ENCODE data around the gene ADPGK.
"Not testable (repeated sequence)": the region's sequence is repeated elsewhere in the genome, so short reads cannot be mapped to it uniquely, and the experiment has no call there.

ADPGK gene

DNA sequence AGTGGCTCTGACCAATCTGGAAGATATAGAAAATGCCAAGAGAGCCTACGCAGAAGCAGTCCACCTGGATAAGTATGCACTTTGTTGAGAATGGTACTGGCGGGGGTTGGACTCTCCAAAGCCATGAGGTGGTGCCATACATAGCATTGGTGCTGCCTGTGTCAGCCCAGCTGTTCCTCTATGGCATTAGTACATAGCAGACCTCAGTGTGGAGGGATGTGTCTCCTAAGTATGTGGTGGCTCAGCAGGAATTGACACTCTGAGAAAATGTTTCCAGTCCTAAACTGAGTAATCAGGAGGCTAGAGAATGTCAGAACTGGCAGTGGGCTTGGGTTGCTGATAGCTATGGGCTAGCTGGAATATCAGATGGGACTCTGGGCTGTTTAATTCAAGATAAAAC lies 48.4 kb downstream of the ADPGK start:
- no peak for FAIRE-seq
- TF ChIP-seq POLR2A (IDR thresholded peaks at IDR 0.05; ENCODE audit: low read depth, low read length) (no peak), TAF1 (IDR thresholded peaks at IDR 0.05; ENCODE audit: borderline replicate concordance, low read depth, low read length) (no peak), POLR2AphosphoS5 (IDR thresholded peaks at IDR 0.05; ENCODE audit: low read depth, low read length) (no peak)
- no peak for DNase-seq (ENCODE audit: insufficient read length)

DNA sequence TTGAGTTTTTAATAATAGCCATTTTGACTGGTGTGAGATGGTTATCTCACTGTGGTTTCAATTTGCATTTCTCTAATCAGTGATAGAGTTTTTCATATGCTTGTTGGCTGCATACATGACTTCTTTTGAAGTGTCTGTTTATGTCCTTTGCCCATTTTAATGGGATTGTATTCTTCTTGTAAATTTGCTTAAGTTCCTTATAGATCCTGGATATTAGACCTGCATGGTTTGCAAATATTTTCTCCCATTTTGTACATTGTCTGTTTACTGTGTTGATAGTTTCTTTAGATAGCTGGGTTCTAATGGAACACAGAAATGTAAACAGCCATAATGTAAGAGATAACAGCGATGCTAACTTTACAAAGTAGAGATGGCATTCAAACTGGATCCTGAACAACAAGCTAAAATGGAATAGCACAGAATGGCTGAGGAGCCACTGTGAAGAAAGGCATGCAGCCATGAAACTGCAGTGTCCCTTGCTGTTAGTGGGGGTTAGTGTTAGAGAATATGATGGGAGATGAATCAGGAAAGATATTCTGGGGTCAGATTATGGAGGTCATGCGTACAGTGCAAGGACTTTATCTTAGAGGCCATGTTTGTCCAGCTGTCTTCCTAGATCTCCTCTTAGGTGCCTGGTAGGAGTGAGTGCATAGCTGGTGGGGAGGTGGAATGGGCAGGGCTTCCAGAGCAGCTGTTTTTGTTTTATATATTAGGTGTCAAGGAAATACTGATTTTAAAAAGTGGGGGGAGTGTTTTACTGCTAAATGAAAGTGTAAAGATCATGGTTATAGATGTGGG lies 49.4 kb downstream of the ADPGK start:
- FAIRE-seq (peak; percentile 33), DNase-seq (ENCODE audit: insufficient read length) (no peak)
- TF ChIP-seq TAF1 (IDR thresholded peaks at IDR 0.05; ENCODE audit: borderline replicate concordance, low read depth, low read length) (no peak), POLR2A (IDR thresholded peaks at IDR 0.05; ENCODE audit: low read depth, low read length) (no peak), POLR2AphosphoS5 (IDR thresholded peaks at IDR 0.05; ENCODE audit: low read depth, low read length) (no peak)

DNA sequence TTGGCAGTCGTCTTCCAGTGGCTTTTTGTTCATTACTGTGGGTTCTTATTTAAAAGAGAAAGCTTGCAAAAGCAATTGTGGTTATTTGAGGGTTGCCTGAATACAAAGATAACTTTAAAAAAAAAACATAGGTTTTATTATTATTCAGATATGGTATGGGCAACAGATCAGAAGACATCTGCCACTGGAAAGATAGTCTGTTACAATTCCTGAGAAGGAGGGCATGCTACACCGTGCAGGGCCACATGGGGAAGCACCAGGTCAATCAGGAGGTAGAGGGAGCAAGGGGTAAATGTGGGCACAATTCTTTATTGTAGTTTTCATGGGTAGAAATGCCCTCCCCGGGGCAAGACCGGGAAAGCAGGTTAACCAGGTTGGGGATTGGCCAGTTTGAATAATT lies 51.0 kb downstream of the ADPGK start:
- no peak for FAIRE-seq

DNA sequence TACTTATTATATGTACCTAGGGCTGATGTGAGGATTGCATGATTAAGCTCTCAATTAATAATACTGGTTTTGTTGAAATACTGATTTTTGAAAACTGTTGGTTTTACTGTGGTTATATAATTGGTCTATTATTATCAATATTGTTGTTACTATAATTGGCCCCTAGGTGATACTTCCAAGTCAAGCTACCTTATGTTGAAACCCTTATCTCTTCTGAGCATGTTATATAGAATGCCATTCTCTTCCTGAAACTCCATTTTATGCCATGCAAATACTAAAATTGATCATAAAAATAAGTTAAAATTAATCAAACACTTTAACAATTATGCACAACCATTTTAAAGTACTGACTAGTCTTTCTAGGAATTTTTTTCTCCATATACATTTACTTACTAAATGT lies 51.5 kb downstream of the ADPGK start:
- DNase-seq (ENCODE audit: insufficient read length) (no peak), FAIRE-seq (no peak)
- no peak for TF ChIP-seq POLR2A (IDR thresholded peaks at IDR 0.05; ENCODE audit: low read depth, low read length)
- no peak for TF ChIP-seq POLR2AphosphoS5 (IDR thresholded peaks at IDR 0.05; ENCODE audit: low read depth, low read length)
- no peak for TF ChIP-seq TAF1 (IDR thresholded peaks at IDR 0.05; ENCODE audit: borderline replicate concordance, low read depth, low read length)

More for the DNA sequence above, 51.0 kb downstream of the ADPGK start:
- TF ChIP-seq POLR2AphosphoS5 (IDR thresholded peaks at IDR 0.05; ENCODE audit: low read depth, low read length), result no peak
- no peak for DNase-seq (ENCODE audit: insufficient read length)

DNA sequence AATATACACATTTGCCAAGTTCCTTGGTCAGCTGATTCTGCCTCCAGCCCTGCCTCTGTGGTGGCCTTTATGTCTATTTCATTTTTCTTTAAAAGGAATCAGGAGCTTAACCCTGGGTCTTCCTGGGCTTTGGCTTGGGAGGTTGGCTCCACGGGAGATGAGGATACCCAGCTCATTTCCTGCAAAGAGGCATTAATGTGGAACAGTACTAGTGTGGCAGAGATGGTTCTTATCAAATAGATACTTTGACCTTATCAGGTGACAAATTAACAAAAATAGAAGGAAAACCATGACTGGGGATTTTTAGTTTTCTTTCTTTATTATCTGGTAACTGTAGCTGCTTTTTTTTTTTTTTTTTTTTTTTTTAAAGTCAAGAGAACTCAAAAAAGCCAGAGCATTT lies 54.7 kb downstream of the ADPGK start:
- no peak for TF ChIP-seq POLR2A (IDR thresholded peaks at IDR 0.05; ENCODE audit: low read depth, low read length)
- no peak for TF ChIP-seq POLR2AphosphoS5 (IDR thresholded peaks at IDR 0.05; ENCODE audit: low read depth, low read length)
- no peak for TF ChIP-seq TAF1 (IDR thresholded peaks at IDR 0.05; ENCODE audit: borderline replicate concordance, low read depth, low read length)
- FAIRE-seq (no peak), DNase-seq (ENCODE audit: insufficient read length) (no peak)

DNA sequence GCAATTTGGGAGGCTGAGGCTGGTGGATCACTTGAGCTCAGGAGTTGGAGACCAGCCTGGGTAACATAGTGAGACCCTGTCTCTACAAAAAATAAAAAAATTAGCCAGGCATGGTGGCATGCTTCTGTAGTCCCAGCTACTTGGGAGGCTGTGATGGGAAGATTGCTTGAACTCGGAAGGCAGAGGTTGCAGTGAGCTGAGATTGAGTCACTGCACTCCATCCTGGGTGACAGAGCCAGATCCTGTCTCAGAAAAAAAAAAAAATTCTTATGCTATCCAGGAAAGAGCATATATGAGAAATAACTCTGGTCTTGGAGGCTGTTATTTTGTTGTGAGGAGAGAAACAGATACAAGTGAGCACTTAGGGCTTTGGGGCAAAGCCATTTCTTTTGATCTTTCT lies 55.3 kb downstream of the ADPGK start:
- not testable (repeated sequence) for FAIRE-seq; DNase-seq (ENCODE audit: insufficient read length)

DNA sequence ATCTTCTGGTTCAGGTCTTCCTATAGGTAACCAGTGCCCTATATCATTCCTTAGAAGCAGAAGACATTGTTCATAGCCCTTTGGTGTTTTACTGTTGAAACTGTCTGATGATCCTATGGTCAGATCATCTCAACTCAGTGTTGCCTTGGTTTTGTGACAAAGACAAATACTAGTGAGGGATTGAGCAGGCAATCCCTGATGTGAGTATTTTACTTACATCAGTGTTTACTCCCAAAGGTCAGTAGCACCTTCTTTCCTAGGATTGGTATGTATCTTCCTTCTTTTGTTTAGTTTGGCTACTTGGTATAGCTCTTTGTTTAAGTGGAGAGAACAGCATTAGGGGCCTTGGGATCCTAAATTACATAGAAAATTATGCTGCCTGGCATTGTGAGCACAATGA lies 56.4 kb downstream of the ADPGK start:
- no peak for DNase-seq (ENCODE audit: insufficient read length)
- TF ChIP-seq TAF1 (IDR thresholded peaks at IDR 0.05; ENCODE audit: borderline replicate concordance, low read depth, low read length) (no peak), POLR2AphosphoS5 (IDR thresholded peaks at IDR 0.05; ENCODE audit: low read depth, low read length) (no peak), POLR2A (IDR thresholded peaks at IDR 0.05; ENCODE audit: low read depth, low read length) (no peak)

DNA sequence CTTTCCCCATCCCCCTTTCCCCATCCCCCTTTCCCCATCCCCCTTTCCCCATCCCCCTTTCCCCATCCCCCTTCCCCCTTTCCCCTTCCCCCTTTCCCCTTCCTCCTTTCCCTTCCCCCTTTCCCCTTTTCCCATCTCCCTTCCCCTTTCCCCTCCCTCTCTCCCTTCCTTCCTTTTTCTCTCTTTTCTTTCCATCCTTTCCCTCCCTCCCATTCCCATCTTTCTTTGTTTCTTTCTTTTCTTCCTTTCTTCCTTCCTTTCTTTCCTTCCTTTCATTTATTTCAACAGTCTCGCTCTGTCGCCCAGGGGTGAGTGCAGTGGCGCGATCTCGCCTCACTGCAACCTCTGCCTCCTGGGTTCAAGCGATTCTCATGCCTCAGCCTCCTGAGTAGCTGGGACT lies 57.7 kb downstream of the ADPGK start:
- FAIRE-seq, result not testable (repeated sequence)

More for the DNA sequence above, 56.4 kb downstream of the ADPGK start:
- FAIRE-seq, result no peak

DNA sequence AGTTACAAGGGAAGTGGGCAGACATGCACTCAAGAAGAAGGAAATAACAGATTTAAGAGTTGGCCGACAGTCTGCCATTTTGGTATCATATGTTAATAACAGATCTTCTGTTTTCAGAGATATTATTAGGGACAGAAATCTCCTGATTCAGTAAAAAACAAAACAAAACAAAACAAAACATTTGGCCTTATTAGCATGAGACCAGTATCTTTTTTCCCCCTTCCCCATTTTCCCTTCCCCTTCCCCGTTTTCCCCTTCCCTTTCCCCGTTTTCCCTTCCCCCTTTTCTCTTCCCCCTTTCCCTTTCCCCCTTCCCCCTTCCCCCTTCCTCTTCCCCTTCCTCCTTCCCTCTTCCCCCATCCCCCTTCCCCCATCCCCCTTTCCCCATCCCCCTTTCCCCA lies 58.1 kb downstream of the ADPGK start:
- TF ChIP-seq POLR2A (IDR thresholded peaks at IDR 0.05; ENCODE audit: low read depth, low read length) (no peak), POLR2AphosphoS5 (IDR thresholded peaks at IDR 0.05; ENCODE audit: low read depth, low read length) (no peak), TAF1 (IDR thresholded peaks at IDR 0.05; ENCODE audit: borderline replicate concordance, low read depth, low read length) (no peak)
- DNase-seq (ENCODE audit: insufficient read length), result no peak
- no peak for FAIRE-seq

More for the DNA sequence above, 57.7 kb downstream of the ADPGK start:
- not testable (repeated sequence) for DNase-seq (ENCODE audit: insufficient read length)

DNA sequence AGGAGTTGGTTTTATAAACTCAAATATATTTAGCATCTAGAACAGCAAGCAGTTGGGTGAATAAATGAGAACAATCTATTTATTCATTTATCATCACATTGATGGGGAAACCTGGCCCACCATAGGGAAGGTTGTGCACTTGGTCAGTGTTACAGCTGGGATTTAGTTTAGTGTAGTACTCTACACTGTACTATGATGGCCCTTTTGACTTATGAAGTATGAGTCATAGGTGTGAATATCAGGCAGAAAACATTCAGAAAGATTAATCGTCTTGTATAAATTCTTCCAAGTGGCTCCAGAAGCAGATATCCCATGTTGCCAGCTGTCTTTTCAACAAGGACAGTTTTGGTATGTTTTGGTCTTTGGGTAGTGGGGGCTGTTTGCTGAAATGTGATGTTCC lies 59.5 kb downstream of the ADPGK start:
- TF ChIP-seq TAF1 (IDR thresholded peaks at IDR 0.05; ENCODE audit: borderline replicate concordance, low read depth, low read length), result no peak
- TF ChIP-seq POLR2AphosphoS5 (IDR thresholded peaks at IDR 0.05; ENCODE audit: low read depth, low read length), result no peak
- TF ChIP-seq POLR2A (IDR thresholded peaks at IDR 0.05; ENCODE audit: low read depth, low read length), result no peak
- DNase-seq (ENCODE audit: insufficient read length), result no peak
- FAIRE-seq, result no peak

DNA sequence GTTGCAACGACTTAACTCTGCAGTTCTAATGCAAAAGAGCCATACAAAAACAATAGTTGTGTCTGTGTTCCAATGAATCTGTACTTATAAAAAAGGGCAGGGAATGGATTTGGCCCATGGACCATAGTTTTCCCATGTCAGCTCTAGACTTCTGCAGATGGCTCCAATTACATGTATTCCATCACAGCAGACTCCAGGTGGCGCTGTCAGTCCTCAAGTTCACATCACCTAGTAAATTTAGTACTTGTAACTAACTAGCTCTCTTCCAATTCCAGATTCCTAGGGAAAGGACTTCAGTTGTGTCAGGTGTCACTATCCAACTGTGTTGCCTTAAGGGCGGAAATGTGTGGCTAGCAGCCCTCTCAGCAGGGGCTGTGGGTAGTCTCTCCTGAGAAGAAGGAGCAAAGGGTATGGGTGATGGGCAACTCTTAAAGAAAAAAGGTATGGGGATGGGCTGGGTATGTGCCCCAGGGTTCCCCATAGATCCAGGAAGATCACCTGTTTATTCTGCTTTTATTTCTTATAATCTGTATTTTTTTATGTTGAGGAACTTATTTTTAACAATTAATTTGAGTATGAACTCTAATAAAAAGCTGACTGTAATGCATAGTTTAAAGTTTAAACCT lies 61.4 kb downstream of the ADPGK start:
- TF ChIP-seq TAF1 (IDR thresholded peaks at IDR 0.05; ENCODE audit: borderline replicate concordance, low read depth, low read length), result no peak
- no peak for TF ChIP-seq POLR2A (IDR thresholded peaks at IDR 0.05; ENCODE audit: low read depth, low read length)
- TF ChIP-seq POLR2AphosphoS5 (IDR thresholded peaks at IDR 0.05; ENCODE audit: low read depth, low read length), result no peak
- peak; percentile 61 for FAIRE-seq
- no peak for DNase-seq (ENCODE audit: insufficient read length)

DNA sequence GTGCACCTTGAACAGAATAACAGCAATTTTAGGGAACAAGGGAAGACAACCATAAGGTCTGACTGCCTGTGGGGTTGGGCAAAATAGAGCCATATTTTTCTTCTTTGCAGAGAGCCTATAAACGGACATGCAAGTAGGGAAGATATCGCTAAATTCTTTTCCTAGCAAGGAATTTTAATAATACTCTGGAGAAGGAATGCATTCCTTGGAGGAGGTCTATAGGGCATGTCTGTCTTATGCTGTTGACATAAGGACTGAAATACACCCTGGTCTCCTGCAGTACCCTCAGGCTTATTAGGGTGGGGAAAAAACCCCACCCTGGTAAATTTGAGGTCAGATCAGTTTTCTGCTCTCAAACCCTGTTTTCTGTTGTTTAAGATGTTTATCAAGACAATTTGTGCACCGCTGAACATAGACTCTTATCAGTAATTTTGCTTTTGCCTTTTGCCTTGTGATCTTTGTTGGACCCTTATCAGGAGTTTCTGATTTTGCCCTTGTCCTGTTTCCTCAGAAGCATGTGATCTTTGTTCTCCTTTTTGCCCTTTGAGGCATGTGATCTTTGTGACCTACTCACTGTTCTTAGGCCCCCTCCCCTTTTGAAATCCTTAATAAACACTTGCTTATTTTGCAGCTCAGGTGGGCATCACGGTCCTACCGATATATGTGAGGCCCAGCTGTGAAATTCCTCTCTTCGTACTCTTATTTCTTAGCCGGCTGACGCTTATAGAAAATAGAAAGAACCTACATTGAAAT lies 74.8 kb downstream of the ADPGK start:
- FAIRE-seq; DNase-seq (ENCODE audit: insufficient read length): not testable (repeated sequence)

Data from GM12892 (cell line).